ENCODE data around the gene PLEKHH2.

- TF ChIP-seq POLR2AphosphoS5 (IDR thresholded peaks at IDR 0.05; ENCODE audit: low read depth, low read length) = no peak
- no peak for TF ChIP-seq SIN3A (IDR thresholded peaks at IDR 0.05; ENCODE audit: borderline replicate concordance, insufficient read depth, low read length)
These were observed 43.8 kb upstream of the PLEKHH2 start for GRCh38 chr2:43593254-43593653.

Measured in PFSK-1 (cell line).